G401 (cell line): ENCODE results near the gene AARSD1. TPM values are rescaled to one million over a fixed set of nuclear protein-coding genes. Genes with fewer than 3 reads are reported as not detected.
"Not testable (repeated sequence)": the region's sequence is repeated elsewhere in the genome, so short reads cannot be mapped to it uniquely, and the experiment has no call there.

Experiments
- DNase-seq: peaks from one replicate; pipeline ENCODE4 v3.0.0-alpha.2; 2015; ENCODE audit warnings: low spot score
- in situ Hi-C: cut with HindIII; loops from 2 replicates; pipeline ENCODE4 v1.10.0; 2016; ENCODE audit warnings: low sequenced_read_pairs, mixed read lengths
- total RNA-seq: library from RNA; depleted of rRNA; stranded (reverse); fragments of >200 nt; shearing (Covaris generic); gene quantifications from 2 replicates; pipeline ENCODE4 v1.2.3, GENCODE V29; 2014

The AARSD1 gene
- total RNA-seq, 1 experiment from 2014 or later: 15.3 TPM

DNA sequence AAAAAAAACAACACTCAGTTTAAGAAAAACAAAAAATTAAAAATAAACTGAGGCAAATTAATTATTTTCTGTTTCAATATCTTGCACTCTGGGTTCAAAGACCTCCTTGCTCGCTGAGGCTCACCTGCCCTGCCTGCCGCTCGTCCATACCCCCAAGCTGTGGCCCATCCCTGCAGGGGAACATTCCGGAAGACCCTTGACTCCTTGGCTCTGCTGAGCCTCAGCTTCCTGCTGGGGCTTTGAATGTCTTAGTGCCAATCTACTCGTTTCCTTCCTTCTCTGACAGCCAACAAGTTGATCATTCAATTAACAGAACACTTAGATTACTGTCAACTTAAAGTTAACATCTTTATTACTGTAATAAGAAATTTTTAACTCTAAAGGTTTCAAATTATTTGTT lies 39.4 kb downstream of the AARSD1 start:
- in situ Hi-C loops: no loop called here
- no peak for DNase-seq

GRCh38 chr17:42923472-42923871 lies 40.8 kb downstream of the AARSD1 start:
- in situ Hi-C loops, DNase-seq: not testable (repeated sequence)

DNA sequence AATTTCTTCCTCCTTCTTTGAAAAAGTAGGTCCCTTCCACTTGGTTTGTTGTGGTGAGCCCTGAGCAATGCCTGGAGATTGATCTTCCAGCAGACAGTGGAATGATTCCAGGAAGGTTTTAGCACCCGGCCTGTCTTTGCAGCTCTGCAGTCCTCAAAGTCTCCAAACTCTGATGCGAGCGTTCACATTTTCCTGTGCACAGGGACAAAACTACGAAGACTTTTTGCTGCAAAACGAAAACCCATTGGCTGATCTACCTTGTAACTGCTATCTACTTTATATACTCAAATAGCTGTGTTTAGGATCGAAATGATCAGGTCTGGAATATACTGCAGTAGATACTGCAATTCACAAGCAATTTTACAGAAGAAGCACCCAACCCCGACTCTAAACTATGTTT lies 42.0 kb downstream of the AARSD1 start:
- DNase-seq: no peak
- in situ Hi-C loops: no loop called here

- in situ Hi-C loops: no loop called here
- DNase-seq: no peak
Measured at GRCh38 chr17:42920922-42921321, 43.3 kb downstream of the AARSD1 start.

DNA sequence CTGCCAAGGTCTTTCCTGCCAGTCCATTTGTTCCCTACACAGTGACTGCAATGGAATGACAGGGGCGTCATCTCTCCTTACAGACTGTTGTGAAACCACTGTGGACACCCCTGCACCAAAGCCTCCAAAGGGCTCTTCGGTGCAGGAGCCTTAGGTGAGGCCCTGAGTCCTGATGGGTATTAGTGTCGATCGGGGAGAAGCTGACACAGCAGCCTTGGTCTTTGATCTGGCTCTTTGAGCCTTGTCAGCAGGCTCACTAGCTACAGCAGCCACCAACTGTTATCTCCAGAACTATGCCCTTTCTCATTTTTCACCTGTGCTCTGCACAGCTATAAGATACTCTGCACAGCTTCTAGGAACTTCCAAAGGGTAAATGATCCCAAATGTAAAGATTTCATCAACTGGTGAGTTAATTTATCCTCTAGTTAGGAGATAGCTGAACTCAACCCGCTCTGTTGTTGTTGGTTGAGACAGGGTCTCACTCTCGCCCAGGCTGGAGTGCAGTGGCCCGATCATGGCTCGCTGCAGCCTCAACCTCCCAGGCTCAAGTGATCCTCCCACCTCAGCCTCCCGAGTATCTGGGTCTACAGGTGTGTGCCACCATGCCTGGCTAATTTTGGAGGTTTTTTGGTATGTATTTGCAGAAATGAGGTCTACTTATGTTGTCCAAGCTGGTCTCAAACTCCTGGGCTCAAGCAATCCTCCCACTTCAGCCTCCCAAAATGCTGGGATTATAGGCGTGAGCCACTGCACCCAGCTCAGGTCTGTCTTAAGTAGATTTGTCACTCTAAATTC lies 44.0 kb downstream of the AARSD1 start:
- no peak for DNase-seq
- in situ Hi-C loops: no loop called here

- in situ Hi-C loops: not testable (repeated sequence)
Measured at GRCh38 chr17:42919522-42920077, 44.7 kb downstream of the AARSD1 start.

GRCh38 chr17:42918902-42919521 lies 45.2 kb downstream of the AARSD1 start:
- no peak for DNase-seq
- in situ Hi-C loops: no loop called here

More at GRCh38 chr17:42919522-42920077, 44.7 kb downstream of the AARSD1 start:
- not testable (repeated sequence) for DNase-seq

- DNase-seq: no peak
- in situ Hi-C loops: no loop called here
Measured at GRCh38 chr17:42917236-42917603, 47.0 kb downstream of the AARSD1 start.

DNA sequence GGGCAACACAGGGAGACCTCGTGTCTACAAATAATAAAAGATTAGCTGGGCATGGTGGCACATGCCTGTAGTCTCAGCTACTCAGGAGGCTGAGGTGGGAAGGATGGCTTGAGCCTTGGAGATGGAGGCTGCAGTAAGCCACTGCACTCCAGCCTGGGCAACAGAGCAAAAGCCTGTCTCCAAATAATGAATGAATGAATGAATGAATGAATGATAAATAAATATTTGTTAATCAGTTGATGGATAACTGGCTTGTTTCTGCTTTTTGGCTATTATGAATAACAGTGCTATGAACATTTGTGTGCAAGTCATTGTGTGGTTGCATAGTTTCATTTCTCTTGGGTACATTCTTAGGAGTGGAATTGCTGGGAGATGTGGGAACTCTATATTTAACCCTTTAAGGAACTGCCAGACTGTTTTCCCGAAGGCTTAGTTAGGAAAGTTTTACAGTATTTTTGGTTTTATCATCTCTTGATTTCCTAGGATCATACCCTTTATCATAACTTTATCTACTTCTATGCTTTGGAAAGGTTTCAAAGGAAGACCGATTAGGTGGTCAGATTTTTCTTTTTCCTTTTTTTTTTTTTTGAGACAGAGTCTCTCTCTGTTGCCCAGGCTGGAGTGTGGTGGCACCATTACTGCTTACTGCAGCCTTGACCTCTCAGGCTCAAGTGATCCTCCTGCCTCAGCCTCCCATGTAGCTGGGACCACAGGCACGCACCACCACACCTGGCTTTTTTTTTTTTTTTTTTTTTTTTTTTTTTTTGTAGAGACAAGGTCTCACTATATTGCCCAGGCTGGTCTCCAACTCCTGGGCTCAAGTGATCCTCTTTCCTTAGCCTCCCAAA lies 47.6 kb downstream of the AARSD1 start:
- DNase-seq, in situ Hi-C loops: not testable (repeated sequence)

- DNase-seq, in situ Hi-C loops: not testable (repeated sequence)
Measured at GRCh38 chr17:42915288-42915687, 49.0 kb downstream of the AARSD1 start.

- in situ Hi-C loops: no loop called here
- DNase-seq: no peak
Measured at GRCh38 chr17:42913981-42914617, 50.2 kb downstream of the AARSD1 start.

GRCh38 chr17:42913522-42913921 lies 50.7 kb downstream of the AARSD1 start:
- in situ Hi-C loops: no loop called here

DNA sequence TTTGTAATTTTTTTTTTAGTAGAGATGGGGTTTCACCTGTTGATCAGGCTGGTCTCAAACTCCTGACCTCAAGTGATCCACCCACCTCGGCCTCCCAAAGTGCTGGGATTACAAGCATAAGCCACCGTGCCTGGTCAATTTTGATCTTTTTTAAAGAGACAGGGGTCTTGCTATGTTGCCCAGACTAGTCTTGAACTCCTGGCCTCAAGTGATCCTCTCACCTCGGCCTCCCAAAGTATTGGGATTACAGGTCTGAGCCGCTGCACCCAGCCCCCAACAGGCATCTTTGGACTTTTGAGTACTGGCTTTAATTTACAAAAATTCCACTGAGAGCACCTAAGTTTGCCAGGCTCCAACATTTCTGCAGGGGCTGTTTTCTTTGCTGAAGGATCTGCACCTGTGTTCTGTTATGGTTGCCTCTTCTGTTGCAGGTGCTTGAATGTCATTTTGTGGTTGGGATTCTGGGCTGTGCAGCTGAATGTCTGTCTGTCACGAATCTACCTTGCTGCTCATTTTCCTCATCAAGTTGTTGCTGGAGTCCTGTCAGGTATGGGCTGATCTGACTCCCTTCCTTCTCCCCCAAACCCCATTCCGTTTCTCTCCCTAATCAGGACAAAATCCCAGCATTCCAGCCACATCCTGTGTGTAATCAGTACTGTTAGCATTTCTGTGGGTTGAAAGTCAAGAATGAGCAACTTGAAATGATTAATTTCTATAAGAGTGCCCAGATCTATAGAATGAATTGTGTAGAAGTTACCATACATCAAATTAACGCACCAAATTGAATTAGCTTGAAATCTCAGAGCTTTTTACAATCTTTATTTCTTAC lies 55.2 kb downstream of the AARSD1 start:
- DNase-seq: no peak
- in situ Hi-C loops: no loop called here

More at GRCh38 chr17:42913522-42913921, 50.7 kb downstream of the AARSD1 start:
- DNase-seq: no peak

GRCh38 chr17:42906772-42907446 lies 57.3 kb downstream of the AARSD1 start:
- in situ Hi-C loops: no loop called here
- DNase-seq: no peak

DNA sequence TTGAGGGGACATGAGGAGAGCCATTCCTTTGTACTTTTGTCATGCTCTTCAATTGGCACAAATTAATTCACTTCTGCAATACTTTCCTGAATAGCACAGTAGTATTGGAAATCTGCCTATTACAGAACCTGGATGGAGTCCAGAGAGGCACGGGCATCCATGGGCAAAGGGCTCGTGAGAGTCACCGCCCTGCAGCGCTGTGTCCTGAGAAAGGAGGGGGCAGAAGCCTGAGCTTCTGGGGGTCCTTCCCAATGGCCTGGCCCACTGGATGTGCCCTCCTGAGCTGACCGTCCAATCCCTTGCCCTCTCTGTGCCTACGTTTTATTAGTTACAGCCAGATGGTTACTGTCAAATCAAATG lies 60.2 kb downstream of the AARSD1 start:
- in situ Hi-C loops: no loop called here
- DNase-seq: no peak

DNA sequence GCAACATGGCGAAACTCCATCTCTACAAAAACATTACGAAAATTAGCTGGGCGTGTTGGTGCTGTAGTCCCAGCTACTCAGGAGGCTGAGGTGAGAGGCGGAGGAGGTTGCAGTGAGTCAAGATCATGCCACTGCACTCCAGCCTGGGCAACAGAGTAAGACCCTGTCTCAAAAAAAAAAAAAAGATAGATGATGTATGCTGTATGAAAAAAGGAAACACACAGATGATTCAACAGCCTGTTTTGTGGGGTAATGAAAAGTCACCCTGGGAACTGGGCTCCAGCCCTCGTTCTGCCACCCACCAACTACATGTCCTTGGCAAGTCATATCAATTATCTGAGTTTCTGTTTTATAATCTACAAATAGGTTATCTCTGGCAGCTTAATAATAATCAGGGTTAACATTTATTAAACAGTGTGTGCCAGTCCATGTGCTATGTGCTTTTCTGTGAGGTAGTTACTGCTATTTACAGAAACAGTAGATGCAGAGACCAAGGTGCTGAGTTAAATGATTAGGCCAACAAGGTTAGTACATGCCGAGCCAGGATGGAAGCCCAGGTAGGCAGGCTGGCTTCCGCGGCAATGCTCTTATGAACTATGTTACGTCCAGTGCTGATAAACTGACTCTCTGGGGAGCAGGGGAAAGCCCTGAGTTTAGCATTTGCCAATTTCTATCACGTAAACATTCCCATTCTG lies 62.6 kb downstream of the AARSD1 start:
- DNase-seq: no peak
- in situ Hi-C loops: no loop called here
